ENCODE results near the gene BCL2L11.
A peak's percentile ranks its signal among the peaks of the same experiment; 100 is the strongest.
"Not testable (repeated sequence)": the region's sequence is repeated elsewhere in the genome, so short reads cannot be mapped to it uniquely, and the experiment has no call there.

BCL2L11 gene

GRCh38 chr2:111120253-111121027 is at the start of gene BCL2L11:
TSS of gene BCL2L11 (plus strand) at chr2:111120914. CDS start at chr2:111123746, 2,832 bp downstream.
- DNase-seq = peak; percentile 92

GRCh38 chr2:111071600-111072171 is 49.0 kb upstream of the BCL2L11 start:
- DNase-seq = peak; percentile 21

GRCh38 chr2:111072220-111072871 is 48.4 kb upstream of the BCL2L11 start:
- DNase-seq = no peak

GRCh38 chr2:111082659-111083058 is 38.1 kb upstream of the BCL2L11 start:
- DNase-seq = not testable (repeated sequence)

- no peak for DNase-seq
These were observed 28.9 kb upstream of the BCL2L11 start for GRCh38 chr2:111091811-111092211.

GRCh38 chr2:111094691-111095090 is 26.0 kb upstream of the BCL2L11 start:
- no peak for DNase-seq

- DNase-seq = no peak
These were observed 25.3 kb upstream of the BCL2L11 start for GRCh38 chr2:111095434-111095833.

GRCh38 chr2:111099402-111099801 is 21.3 kb upstream of the BCL2L11 start:
- DNase-seq = no peak

GRCh38 chr2:111100087-111100764 is 20.5 kb upstream of the BCL2L11 start:
- no peak for DNase-seq

GRCh38 chr2:111100765-111101162 is 19.9 kb upstream of the BCL2L11 start:
- no peak for DNase-seq

GRCh38 chr2:111101592-111101991 is 19.1 kb upstream of the BCL2L11 start:
- no peak for DNase-seq

GRCh38 chr2:111102216-111102615 is 18.5 kb upstream of the BCL2L11 start:
- peak; percentile 14 for DNase-seq

GRCh38 chr2:111105926-111106325 is 14.8 kb upstream of the BCL2L11 start:
- no peak for DNase-seq

GRCh38 chr2:111106706-111107105 is 14.0 kb upstream of the BCL2L11 start:
- DNase-seq = no peak

- peak; percentile 21 for DNase-seq
These were observed 11.9 kb upstream of the BCL2L11 start for GRCh38 chr2:111108745-111109271.

- DNase-seq = no peak
These were observed 9.5 kb upstream of the BCL2L11 start for GRCh38 chr2:111111101-111111755.

- DNase-seq = no peak
These were observed 6.9 kb upstream of the BCL2L11 start for GRCh38 chr2:111113838-111114237.

- no peak for DNase-seq
These were observed 4.5 kb upstream of the BCL2L11 start for GRCh38 chr2:111116011-111116746.

GRCh38 chr2:111116843-111117597 is 3.7 kb upstream of the BCL2L11 start:
- DNase-seq = peak; percentile 89

GRCh38 chr2:111117598-111118480 is 2.9 kb upstream of the BCL2L11 start:
- no peak for DNase-seq
